ENCODE measurements around the gene SGSH.

GRCh38 chr17:80160536-80160935, 59.6 kb downstream of the SGSH start:
- TF ChIP-seq CTCF (IDR thresholded peaks at IDR 0.05) (no peak), POLR2A (IDR thresholded peaks at IDR 0.05) (no peak)

Measured in sigmoid colon (tissue), 3 donors.